GM18517 (cell line): ENCODE data around the gene APEX2.
"Not testable (repeated sequence)": the region's sequence is repeated elsewhere in the genome, so short reads cannot be mapped to it uniquely, and the experiment has no call there.

ENCODE experiments used
- ATAC-seq: cut with Tn5 transposase; IDR thresholded peaks from one replicate; pipeline ENCODE4 v1.9.1; 2021; ENCODE audit warnings: mild to moderate bottlenecking, moderate library complexity; ENCODE audit not compliant: unreplicated experiment

The APEX2 gene

GRCh38 chrX:55011294-55011693 lies 11.1 kb downstream of the APEX2 start:
- no peak for ATAC-seq

- no peak for ATAC-seq
These were observed 14.7 kb downstream of the APEX2 start for GRCh38 chrX:55014897-55015299.

GRCh38 chrX:55026143-55026542 lies 26.0 kb downstream of the APEX2 start:
- no peak for ATAC-seq

GRCh38 chrX:55026840-55027239 lies 26.7 kb downstream of the APEX2 start:
- no peak for ATAC-seq

- ATAC-seq, result no peak
These were observed 27.9 kb downstream of the APEX2 start for GRCh38 chrX:55028040-55028439.

GRCh38 chrX:55028611-55029010 lies 28.4 kb downstream of the APEX2 start:
- ATAC-seq, result no peak

- ATAC-seq, result no peak
These were observed 29.1 kb downstream of the APEX2 start for GRCh38 chrX:55029291-55029690.

GRCh38 chrX:55030271-55031205 lies 30.4 kb downstream of the APEX2 start, which contains the start of gene ALAS2:
ALAS2 (minus strand) TSS chrX:55030977; CDS start chrX:55026000, 4,977 bp downstream.
- no peak for ATAC-seq

- ATAC-seq, result no peak
These were observed 33.3 kb downstream of the APEX2 start for GRCh38 chrX:55033429-55033828.

- no peak for ATAC-seq
These were observed 39.3 kb downstream of the APEX2 start for GRCh38 chrX:55039471-55039870.

GRCh38 chrX:55041514-55041913 lies 41.4 kb downstream of the APEX2 start:
- no peak for ATAC-seq

GRCh38 chrX:55050599-55050998 lies 50.4 kb downstream of the APEX2 start:
- ATAC-seq, result not testable (repeated sequence)

- no peak for ATAC-seq
These were observed 56.9 kb downstream of the APEX2 start for GRCh38 chrX:55056820-55057674.

- ATAC-seq, result no peak
These were observed 57.6 kb downstream of the APEX2 start for GRCh38 chrX:55057675-55058249.
